HG03095 (cell line): Measurements from ENCODE around the gene LPO.

Experiments
- ATAC-seq: cut with Tn5 transposase; IDR thresholded peaks from one replicate; pipeline ENCODE4 v1.9.1; 2021; ENCODE audit warnings: moderate library complexity; ENCODE audit not compliant: unreplicated experiment

Gene LPO

DNA sequence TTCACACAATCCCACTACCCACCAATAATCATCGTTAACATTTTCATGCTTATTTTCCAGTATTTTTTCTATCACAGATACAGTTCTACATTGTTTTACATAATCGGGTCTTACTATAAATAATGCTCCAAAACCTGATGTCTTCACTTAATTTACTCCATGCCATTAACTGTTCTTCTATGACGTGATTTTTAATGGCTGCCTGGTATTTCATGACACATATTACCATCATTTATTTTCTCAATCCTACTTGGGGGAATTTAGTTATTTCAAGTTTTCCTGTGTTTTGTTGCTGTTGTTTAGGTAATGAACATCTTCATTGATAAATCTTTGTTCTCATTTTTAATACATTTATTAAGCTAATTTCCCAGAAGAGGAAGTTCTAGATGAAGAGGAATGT, 14.7 kb downstream of the LPO start:
- ATAC-seq = no peak

- ATAC-seq = no peak
Observed at GRCh38 chr17:58254803-58255202, 16.4 kb downstream of the LPO start.

- no peak for ATAC-seq
Observed at GRCh38 chr17:58262149-58262548, 23.8 kb downstream of the LPO start.

DNA sequence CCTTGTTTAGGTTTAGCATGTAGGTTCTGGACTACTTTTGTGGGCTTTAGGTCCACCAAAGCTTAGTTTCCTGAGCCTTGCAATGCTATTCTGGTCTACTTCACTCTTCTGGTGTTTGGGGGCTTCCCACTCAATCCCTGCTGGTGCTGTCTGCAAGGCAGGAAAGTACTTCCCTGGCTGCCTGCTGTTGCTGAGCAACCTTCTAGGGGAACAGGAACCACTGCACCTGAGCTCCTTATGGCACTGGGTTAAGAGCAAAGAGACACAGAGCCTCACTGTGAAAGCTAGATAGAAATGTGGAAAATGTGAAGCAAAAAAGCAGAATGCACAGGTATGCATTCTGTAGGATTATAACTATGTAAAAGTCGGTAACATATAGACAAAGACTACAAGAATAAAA, 25.4 kb downstream of the LPO start:
- ATAC-seq = no peak

- no peak for ATAC-seq
Observed at GRCh38 chr17:58264407-58265103, 26.2 kb downstream of the LPO start.

DNA sequence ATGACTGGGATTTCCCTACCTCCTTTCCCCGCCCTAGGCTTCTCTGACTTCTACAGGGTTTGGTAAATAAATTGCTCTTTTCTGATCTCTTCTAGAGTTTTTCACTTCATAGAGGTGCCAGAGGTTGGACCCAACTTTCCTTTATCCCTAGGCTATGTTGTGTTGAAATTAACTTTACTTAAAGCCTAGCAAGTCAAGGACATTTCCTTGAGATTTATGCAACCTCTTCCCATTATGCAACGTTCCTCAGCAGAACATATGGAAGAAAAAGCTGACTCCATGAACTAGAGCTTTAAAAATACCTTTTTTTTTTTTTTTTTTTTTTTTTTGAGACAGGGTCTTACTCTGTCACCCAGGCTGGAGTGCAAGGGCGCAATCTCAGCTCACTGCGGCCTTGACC, 26.9 kb downstream of the LPO start:
- no peak for ATAC-seq

GRCh38 chr17:58265902-58266875, 27.8 kb downstream of the LPO start:
- no peak for ATAC-seq

- no peak for ATAC-seq
Observed at GRCh38 chr17:58267347-58268324, 29.3 kb downstream of the LPO start.

- ATAC-seq = no peak
Observed at GRCh38 chr17:58268326-58268725, 29.9 kb downstream of the LPO start.

DNA sequence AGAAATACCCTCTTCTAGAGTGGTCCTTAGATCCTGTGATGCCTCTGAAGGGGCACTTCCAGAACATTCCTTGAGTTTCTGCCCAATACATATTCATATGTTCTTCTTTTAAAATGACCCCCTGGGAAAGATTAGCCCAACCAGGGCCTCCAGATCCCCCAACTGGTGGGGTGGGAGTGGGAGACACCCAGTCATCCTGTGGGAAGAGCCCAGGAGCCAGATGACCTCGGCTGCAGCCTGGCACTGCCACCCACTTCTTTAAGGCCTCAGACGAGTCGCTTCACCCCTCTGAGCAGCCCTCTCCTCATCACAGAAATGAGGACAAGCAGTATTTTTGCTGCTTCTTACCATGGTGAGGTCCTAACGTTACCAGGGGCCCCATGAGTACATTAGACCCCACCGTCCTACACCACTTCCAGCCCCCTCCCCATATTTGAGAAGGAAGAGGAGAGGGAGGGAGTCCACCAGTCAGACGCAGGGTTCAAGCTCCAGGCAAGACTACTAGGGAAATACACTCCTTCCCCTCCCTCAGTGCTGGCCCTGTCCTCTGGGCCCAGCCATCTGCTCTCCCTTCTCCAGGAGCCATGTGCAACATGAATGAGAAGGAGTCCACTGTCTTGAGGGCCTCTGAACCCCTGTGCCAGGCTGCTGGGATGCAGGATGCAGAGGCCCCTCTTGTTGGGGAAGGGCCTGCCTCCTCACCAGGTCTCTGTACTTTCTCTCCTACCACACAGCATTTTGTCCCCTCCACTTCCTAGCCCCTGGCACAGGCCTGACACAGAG, 30.6 kb downstream of the LPO start:
- no peak for ATAC-seq

DNA sequence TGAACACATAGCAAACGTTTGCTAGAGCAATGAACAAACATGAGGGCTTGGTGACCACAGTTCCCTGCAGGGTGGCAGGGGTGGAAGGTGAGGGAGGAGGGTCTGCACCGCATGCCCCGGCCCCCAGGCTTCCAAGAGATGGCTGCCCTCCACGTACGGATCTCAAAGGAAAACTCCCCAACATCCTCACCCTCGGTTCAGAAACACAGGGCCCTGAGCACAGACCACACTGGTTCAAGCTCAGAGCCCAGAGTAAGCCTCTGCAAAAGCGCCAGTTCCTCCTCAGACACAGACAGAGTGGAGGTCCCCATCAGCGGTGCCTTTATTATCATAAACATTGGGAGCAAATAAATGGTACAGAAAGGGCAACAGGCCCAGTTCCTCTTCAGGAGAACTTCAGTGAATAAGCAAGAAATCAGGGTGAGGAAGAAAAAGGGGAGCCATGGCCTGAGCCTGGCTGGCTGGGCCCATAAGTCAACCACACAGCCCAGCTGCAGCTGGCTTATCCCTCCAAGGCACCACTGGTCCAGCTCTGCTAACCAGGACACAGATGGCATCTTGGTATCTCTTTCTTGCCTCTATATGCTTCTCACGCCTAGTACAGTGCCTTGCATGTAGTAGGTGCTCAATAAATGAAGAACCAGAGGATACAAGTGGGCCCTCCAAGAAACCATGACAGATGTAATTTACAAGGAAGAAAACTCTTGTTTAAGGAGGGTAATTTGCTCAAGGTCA, 31.3 kb downstream of the LPO start:
- no peak for ATAC-seq

- ATAC-seq = no peak
Observed at GRCh38 chr17:58270476-58271215, 32.3 kb downstream of the LPO start.

- ATAC-seq = no peak
Observed at GRCh38 chr17:58271216-58271931, 33.0 kb downstream of the LPO start.

GRCh38 chr17:58272367-58273280, 34.2 kb downstream of the LPO start:
- ATAC-seq = no peak

GRCh38 chr17:58273453-58274104, 35.2 kb downstream of the LPO start:
- no peak for ATAC-seq

DNA sequence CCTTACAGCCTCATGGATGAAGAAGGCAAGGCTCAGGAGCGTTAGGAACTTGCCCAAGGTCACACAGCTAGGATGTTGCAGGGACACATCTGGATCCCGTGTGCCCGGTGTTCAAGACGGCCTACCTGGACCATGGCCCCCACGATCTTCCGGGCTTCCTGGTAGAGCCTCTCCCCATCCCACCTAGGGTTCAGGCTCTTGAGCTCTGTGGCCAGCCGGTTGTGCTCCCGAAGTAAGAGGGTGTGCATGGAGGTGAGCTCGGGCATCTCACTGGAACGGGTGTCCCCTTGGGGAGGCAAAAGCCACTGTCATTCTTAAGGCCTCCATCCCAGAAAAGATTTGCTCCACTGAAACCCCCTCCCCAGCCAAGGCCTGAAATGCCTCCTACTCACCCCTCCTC, 37.0 kb downstream of the LPO start:
- ATAC-seq = no peak

DNA sequence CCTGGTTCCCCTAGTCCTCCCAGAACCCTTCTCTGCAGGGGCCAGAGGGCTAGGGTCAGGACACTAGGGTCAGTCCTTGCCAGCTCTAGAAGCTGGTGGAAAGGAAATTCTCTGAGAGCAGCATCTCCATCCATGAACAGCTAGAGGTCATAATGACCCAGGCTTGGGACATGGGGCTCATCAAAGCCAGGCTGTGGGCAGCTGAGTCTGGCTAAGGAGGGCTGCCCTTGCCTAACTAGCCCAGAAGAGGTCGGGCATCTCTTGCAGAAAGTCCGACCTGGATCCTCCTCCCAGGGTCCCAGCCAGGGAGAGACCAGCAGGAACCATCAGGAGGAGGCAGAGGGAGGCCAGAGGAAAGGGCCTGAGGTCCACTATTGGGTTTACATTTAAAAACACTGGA, 38.0 kb downstream of the LPO start:
- ATAC-seq = no peak
